GM18951 (cell line): Measurements from ENCODE around the gene ZNF141.
"Not testable (repeated sequence)": the region's sequence is repeated elsewhere in the genome, so short reads cannot be mapped to it uniquely, and the experiment has no call there.

Source experiments
- POLR2A ChIP-seq: IDR thresholded peaks from 4 replicates; pipeline ENCODE4 v1.6.1; 2011; ENCODE audit warnings: mild to moderate bottlenecking; ENCODE audit not compliant: insufficient read length, insufficient read depth; ENCODE audit errors: extremely low read depth
- in situ Hi-C: fragments of 300-500 bp; cut with MboI; formaldehyde crosslinking; loops from one replicate; pipeline ENCODE4 v1.12.0; 2022; ENCODE audit warnings: low sequenced_read_pairs, mixed read lengths, inconsistent platforms; ENCODE audit not compliant: unreplicated experiment

ZNF141 gene

DNA sequence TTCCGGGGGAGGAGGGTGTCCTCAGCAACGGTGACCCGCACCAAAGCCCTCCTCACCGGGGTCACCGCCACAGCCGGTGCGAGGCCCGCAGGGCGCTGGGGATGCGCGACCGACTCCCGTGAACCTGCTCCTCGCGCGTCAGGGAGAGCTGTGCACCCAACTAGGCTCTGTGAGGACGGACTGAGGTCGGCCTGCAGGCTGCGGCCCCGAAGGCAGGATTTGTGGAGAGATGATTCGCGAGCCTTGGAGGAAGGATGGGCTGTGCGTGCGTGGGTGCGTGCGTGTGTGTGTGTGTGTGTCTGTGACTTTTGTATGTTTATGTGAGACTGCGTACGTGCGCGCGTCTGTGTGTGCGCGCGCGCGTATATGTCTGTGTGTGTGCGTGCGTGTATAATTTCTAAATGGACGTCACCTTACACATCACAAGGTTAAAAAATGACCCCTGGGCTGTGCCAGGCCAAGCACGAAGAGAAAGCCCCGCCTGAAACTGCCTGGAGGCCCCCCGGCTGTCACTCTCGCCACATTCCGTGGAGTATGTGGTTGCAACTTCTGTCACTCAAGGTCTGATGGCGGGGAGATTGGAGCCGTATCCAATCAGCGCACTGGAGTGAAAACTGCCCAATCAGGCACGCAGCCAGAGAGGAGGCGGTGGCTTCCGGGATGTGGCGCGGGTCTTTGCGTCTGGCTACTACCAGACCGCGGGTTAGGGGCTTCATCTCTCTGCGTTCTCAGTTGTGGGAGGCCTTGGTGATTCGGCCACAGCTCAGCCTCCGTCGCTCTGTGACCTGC is at the start of gene ZNF141:
ZNF141 (plus strand) TSS at position 672 of the 789 bp plus-strand sequence. CDS start 170 bp downstream, outside the sequence.
- TF ChIP-seq POLR2A = peak; percentile 86
- in situ Hi-C loops = no loop called here

DNA sequence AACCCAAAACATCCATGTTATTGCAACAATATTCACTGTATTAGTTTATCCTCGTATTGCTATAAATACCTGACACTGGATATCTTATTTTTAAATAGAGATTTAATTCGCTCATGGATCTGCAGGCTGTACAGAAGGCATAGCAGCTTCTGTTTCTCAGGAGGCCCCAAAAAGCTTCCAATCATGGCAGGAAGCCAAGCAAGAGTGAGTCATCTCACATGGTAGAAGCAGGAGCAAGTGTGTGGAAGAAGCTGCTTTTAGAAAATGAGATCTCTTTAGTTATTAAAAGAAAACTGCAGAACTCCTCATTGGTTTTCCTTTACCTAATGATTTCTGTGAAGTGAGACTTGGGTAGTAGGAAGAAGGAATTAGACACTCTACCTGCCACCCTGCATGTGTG is 48.7 kb upstream of the ZNF141 start:
- TF ChIP-seq POLR2A = no peak
- in situ Hi-C loops = no loop called here

DNA sequence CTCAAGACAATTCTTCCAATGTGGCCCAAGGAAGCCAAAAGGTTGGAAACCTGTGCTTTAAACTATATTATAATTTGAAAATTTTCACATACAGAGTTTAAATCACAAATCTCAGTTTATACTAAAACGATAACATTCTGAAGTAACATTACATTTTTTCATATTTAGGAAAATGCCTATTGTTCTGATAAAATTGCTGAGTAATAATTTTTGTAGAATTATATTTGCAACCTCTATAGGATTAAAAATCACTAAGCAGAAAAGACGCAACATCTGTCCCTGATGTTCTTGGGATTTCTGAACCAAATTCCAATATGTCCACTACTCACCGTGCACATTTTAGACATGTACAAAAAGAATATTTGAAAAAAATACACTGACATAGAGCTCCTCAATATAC is 42.9 kb upstream of the ZNF141 start:
- in situ Hi-C loops = no loop called here
- no peak for TF ChIP-seq POLR2A

DNA sequence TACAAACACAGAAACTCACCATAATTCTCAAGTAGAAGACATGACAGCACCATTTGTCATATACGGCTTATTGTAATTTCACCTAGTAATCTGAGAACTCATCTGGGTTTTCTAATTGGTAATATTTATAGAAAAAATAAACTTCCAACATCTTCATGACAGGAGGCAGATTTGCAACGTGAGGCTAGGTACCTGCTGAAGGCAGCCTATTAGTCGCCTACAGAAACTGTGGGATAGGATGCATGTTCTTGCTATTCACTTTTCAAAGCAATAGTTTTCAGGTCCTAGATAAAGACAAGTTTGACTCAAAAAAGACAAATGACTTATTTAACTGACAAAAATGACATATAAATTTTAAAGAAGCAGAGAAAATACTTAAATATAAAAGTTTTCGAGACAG is 35.2 kb upstream of the ZNF141 start:
- in situ Hi-C loops = no loop called here
- TF ChIP-seq POLR2A = no peak

DNA sequence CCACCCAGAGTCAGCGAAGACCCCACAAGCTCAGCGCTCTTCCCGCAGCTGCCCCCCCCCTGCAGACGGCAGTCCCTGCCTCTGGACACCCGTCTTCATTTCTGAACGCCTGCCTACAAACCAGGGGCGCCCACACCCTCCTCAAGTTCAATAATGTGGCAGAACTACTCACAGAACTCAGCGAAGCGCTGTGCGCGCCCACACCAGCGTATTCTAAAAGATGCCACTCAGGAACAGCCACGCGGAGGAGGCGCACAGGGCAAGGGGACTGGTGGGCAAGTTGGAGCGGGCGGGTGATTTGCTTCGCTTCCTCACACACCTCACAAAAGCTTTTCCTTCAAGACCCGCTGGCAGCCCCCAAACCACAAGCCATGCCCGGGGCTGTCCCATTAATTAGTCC is 33.1 kb upstream of the ZNF141 start:
- in situ Hi-C loops = not testable (repeated sequence)

DNA sequence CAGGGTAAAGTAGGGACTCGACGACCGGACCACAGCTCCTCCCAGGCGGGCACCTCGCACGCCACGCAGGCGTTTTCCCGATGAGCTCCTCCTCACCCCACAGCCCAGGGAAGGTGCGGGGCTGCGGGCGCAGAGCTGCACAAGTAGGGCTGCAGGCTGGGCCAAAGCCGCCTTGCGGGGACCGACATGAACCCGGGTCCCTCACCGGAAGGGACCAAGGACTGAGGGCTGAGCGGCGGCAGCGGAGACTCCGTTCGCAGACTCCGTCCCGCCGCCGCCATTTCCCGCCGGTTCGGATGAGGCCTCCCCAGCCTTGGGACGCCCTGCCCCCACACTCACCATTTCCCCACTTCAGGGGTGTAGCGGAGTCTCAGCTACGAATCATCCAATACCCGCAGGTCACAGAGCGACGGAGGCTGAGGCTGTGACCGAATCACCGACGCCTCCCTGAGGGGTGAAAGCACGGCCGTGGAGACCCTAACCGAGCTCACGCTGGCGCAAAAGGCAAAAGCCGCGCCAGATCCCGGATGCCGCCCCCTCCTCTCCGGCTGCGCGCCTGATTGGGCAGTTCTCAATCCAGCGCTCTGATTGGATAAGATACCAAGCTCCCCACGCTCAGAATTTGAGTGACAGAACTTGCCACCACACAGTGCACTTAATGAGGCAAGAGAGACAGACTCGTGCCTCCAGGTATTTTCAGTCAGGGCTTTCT is 32.5 kb upstream of the ZNF141 start, which contains the start of gene ZNF732:
ZNF732 (minus strand) TSS at position 506 of the 712 bp plus-strand sequence; CDS start at position 342, 164 bp downstream.
- in situ Hi-C loops = no loop called here
- no peak for TF ChIP-seq POLR2A

DNA sequence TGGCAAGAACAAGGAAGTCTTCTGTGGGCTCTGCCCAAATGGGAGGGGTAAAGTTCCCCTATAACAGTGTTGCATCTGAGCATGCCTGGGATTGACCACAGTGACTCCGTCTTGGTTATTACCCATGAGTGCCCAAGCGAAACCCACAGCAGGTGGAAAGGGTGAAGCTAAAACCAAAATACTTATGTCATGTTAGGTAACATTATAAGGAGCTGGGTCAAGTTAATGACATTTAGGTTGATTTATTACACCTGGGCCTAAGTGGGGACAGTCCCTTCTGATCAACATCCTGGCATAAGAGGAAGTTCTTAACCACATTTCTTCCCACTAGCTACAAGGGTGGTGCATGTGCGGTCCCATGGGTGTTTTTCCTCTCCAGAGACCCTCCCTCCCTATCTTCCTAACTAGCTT is 31.1 kb upstream of the ZNF141 start:
- TF ChIP-seq POLR2A = no peak
- in situ Hi-C loops = no loop called here

DNA sequence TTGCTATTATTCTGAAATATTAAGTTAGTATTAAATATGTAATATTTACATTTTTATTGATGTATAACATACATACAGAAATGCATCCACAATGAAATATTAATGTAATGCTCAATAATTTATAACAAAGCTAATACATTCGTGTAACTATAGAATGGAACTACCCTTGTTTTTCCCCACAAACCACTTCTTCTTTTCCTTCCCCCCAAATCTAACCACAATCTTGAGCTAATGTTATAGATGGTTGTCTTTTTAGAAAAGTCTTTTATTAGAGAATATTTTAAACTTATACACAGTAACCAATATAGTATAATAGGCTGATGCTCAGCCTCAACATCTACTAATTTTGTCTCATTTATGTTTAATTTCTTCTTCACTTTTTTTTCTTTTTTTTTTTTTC is 27.8 kb upstream of the ZNF141 start:
- in situ Hi-C loops = no loop called here
- TF ChIP-seq POLR2A = no peak

DNA sequence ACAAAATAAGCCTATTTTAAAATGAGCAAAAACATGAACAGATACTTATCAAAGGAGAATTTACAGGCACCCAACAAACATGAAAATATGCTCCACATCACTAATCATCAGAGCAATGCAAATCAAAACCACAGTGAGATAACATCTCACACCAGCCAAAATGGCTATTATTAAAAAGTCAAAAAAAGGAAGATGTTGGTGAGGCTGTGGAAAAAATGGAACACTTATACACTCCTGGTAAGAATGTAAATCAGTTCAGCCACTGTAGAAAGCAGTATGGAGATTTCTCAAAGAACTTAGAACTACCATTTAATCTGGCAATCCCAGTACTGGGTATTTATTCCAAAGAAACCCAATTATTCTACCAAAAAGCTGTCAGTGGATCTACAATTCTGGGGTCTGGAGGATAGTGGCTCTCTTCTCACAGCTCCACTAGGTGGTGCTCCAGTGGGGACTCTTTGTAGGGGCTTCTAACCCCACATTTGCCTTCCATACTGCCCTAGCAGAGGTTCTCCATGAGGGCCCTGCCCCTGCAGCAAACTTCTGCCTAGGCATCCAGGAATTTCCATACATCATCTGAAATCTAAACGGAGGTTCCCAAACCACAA is 23.2 kb upstream of the ZNF141 start:
- in situ Hi-C loops = no loop called here
- TF ChIP-seq POLR2A = no peak

DNA sequence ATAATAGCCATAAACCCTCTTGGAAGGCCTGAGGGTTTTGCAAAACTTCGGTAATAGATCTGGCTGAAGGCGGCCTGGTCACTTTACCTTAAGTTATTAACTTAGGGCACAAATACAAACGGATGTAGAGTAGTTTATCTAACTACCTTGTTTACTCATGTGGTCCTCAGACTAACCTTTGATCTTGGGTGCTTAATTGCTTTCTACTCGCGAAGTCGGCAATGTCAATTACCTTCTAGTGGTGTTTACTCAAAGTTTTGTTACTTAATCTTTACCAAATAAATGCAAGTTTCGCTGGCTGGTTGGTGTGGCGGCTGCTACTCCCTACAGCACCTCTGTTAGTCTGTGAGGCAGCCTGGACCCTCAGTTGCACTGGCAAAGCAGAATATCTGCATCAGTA is 8.9 kb upstream of the ZNF141 start:
- in situ Hi-C loops = no loop called here

DNA sequence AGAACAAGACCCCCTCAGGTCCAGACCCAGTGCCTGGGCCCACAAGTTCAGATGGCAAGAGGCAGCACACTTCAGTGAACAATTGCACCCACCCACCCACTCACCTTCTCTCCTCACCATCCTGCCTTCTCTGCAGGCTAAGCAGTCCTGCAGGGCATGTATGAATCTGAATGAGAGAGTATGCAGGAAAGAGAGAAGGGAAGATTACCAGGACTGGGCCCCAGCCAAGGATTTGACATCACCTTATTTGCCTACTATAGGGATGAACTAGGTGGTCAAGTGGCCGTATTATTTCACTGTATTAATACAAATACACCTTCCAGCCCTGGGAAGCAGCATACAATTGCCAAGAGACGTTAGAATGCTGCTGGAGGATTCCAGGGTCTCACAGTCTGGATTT is 2.1 kb upstream of the ZNF141 start:
- TF ChIP-seq POLR2A = no peak
- in situ Hi-C loops = no loop called here

More for the DNA sequence above, 8.9 kb upstream of the ZNF141 start:
- TF ChIP-seq POLR2A = no peak

DNA sequence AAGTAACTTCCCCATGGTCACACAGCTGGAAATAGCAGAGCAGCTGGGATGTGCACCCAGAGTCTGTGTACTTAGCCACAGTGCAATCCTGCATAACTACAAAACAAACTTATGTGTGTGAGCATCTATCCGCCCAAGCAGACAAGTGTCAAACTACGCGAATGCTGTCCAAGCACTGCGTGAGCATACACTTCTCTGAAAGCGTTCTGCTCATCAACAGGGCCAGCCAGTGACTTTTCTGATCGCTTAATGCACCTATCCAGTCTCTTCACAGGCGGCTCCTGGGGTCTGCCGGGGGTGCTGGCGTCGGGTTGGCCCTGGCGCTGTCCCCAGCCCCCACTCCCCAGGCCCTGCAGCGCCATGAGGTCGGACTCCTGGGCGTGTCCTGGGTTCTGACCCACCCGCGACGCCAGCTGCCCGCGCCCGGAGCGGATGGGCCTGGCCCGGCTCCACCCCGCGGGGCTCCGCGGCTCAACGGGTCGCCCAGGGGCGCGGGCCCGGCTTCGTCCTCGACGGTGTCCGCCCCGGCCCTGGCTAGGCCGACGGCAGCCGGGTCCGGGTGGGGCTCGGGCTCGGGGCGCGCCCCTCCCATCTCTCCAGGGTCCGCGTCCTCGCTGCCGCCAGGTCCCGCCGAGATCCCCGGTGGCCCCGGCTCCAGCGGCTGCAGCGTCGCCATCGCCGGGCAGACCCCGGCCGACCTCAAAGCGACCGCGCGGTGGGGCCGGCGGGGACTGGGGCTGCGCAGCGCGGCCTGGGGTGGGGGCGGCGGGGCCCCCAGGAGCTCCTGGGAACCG is 1.3 kb upstream of the ZNF141 start:
- in situ Hi-C loops = no loop called here
- TF ChIP-seq POLR2A = no peak

DNA sequence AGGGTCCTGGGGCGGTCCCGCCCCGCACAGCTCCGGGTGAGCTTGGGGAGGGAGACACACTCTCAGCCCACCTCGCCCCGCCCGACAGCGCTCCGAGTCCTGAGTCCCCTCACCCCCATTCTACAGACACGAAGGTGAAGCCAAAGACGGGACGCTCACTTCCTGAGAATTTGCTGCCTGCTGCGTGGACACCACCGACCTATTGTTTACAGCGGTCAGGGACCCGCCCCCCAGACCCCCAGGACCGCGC is 796 bp upstream of the ZNF141 start:
- in situ Hi-C loops = no loop called here
- no peak for TF ChIP-seq POLR2A

DNA sequence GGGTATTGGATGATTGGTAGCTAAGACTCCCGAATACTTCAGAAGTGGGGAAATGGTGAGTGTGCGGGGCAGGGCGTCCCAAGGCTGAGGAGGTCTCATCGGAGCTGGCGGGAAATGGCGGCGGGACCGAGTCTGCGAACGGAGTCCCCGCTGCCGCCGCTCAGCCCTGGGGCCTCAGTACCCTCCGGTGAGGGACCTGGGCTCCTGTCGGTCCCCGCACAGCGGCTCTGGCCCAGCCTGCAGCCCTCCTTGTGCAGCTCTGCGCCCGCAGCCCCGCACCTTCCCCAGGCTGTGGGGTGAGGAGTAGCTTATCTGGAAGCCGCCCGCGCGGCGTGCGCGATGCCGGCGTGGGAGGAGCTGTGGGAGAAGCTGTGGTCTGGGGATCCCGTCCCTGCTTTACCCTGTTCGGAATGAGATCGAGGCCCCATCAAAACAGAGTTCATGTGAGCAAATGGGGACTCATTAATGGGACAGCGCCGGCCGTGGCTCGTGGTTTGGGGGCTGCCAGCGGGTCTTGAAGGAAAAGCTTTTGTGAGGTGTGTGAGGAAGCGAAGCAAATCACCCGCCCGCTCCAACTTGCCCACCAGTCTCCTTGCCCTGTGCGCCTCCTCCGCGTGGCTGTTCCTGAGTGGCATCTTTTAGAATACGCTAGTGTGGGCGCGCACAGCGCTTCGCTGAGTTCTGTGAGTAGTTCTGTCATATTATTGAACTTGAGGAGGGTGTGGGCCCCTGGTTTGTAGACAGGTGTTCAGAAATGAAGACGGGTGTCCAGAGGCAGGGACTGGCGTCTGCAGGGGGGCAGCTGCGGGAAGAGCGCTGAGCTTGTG is 531 bp downstream of the ZNF141 start:
- in situ Hi-C loops = no loop called here
- TF ChIP-seq POLR2A = no peak
